Measurements from ENCODE around the gene TLL2.

- no peak for TF ChIP-seq CTCF (conservative IDR thresholded peaks at IDR 0.05 in 1 of 2, IDR thresholded peaks at IDR 0.05 in 1 of 2; ENCODE audit: extremely low read depth in 1 of 2, insufficient read depth in 1 of 2, low read depth in 1 of 2, low read length in 2 of 2)
- no peak for TF ChIP-seq EZH2 (IDR thresholded peaks at IDR 0.05; ENCODE audit: borderline replicate concordance, low read length)
Measured at GRCh38 chr10:96462606-96463151, 51.0 kb downstream of the TLL2 start.

Data from mammary epithelial cell (primary cell).